ENCODE data around the gene KCNMA1.

DNA sequence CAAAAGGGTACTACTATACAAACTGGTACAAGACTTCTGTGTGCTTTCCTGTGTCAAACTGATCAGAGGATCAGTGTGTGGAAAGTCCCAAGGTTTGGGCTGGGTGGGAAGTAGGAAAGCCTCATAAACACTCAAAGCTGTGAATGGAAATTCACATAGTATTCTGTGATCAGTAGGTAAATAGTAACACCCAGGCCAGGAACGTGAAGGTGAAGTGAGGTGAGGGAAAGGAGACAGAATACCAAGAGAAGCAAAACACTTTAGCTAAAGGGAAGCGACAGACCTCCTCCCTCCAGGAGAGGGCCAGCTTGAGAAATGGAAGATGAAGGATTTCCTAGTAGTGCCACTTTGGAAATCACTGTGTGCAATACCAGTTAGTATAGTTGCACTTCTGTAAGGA, 451.9 kb downstream of the KCNMA1 start:
- no peak for TF ChIP-seq CTCF (IDR thresholded peaks at IDR 0.05)
- no peak for TF ChIP-seq POLR2A (IDR thresholded peaks at IDR 0.05)
